ENCODE results near the gene SLC44A2. TPM values are rescaled to one million over a fixed set of nuclear protein-coding genes. Genes with fewer than 3 reads are reported as not detected.

The SLC44A2 gene
- total and polyA plus RNA-seq, 2 of the 8 experiments (the other 6 are each of a cell fraction or from before 2014, with no cell fraction given), result 105 to 120 TPM

DNA sequence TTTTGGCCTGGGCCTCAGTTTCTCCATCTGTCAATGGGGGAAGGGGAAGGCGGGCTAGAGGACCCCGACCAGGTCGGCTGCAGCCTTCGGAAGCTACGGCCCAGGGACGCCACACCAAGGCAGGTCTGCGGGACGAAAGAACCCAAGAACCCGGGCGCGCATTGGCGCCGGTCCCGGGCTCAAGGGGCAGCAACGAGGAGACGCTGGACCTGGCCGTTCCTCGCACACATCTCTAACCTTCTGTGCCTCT lies 28.1 kb downstream of the SLC44A2 start:
- TF ChIP-seq HDAC6 (IDR thresholded peaks at IDR 0.05; ENCODE audit: low read depth, low read length) (no peak), ASH2L (IDR thresholded peaks at IDR 0.05; ENCODE audit: low read length) (peak; percentile 54), PHF8 (conservative IDR thresholded peaks at IDR 0.05; ENCODE audit: low read depth, low read length) (peak; percentile 84), CHD1 (IDR thresholded peaks at IDR 0.05; ENCODE audit: low read depth, low read length) (no peak), SP1 (IDR thresholded peaks at IDR 0.05; ENCODE audit: low read depth, low read length) (no peak), SP4 (IDR thresholded peaks at IDR 0.05; ENCODE audit: low read length) (no peak), POLR2A (IDR thresholded peaks at IDR 0.05; ENCODE audit: control extremely low read depth in 1 of 2, low read depth in 2 of 2, low read length in 2 of 2) (no peak), POLR2AphosphoS5 (IDR thresholded peaks at IDR 0.05; ENCODE audit: low read depth, low read length) (no peak), BRCA1 (IDR thresholded peaks at IDR 0.05; ENCODE audit: low read depth, low read length) (peak; percentile 1; the same call in 1 of the 2 replicates), HDAC2 (IDR thresholded peaks at IDR 0.05; ENCODE audit: borderline replicate concordance in 1 of 2, low read depth in 2 of 2, low read length in 2 of 2) (peak in 1 of 2 experiments; percentile 58; a peak in 1 of 4 replicates)
- H3K23me2 ChIP-seq (ENCODE audit: low read depth, low read length), result peaks cover 13% of the 10 kb centered on the region
- peak overlapping the region; percentile 73 to 86 for H3K4me2 ChIP-seq (ENCODE audit: insufficient read depth in 1 of 2, low read depth in 2 of 2, low read length in 2 of 2)
- H2BK15ac ChIP-seq (ENCODE audit: low read length), result peak overlapping the region; percentile 76; the same call in 1 of the 2 replicates
- peak overlapping the region; percentile 97 to 99 (median 99) for H3K9ac ChIP-seq (replicated peaks in 1 of 4; ENCODE audit: extremely low read depth in 1 of 4, low read depth in 3 of 4, low read length in 3 of 4)
- H3K18ac ChIP-seq (ENCODE audit: extremely low read depth, low read length), result peak overlapping the region; percentile 84
- H4K91ac ChIP-seq (replicated peaks; ENCODE audit: insufficient read length, low read length), result peak overlapping the region; percentile 71
- H2AK5ac ChIP-seq (ENCODE audit: low read depth, low read length), result peak overlapping the region; percentile 91
- H4K5ac ChIP-seq (ENCODE audit: insufficient read length, low read depth, low read length), result peak overlapping the region; percentile 77
- H3K79me2 ChIP-seq (ENCODE audit: control insufficient read depth in 1 of 2, insufficient read depth in 2 of 2, low read length in 2 of 2), result peaks cover 35 to 52% of the 10 kb centered on the region in 2 experiments
- H3K4ac ChIP-seq (replicated peaks; ENCODE audit: insufficient read length, low read depth, low read length), result peak overlapping the region; percentile 47
- peak overlapping the region; percentile 87 for H3K56ac ChIP-seq (replicated peaks; ENCODE audit: insufficient read length, low read depth, low read length)
- no peak for DNase-seq (ENCODE audit: low read depth in 1 of 2, low spot score in 2 of 2)
- H3K9me3 ChIP-seq (ENCODE audit: insufficient read depth in 2 of 2, low read depth in 1 of 2, low read length in 1 of 2), result no peaks in the 10 kb centered on the region
- peaks cover 7 to 18% of the 10 kb centered on the region in 2 experiments for H4K20me1 ChIP-seq (replicated peaks in 1 of 2; ENCODE audit: control insufficient read depth in 1 of 2, insufficient read depth in 2 of 2, low read length in 2 of 2)
- H3K36me3 ChIP-seq (ENCODE audit: control insufficient read depth in 2 of 4, insufficient read depth in 4 of 4, low read length in 3 of 4), result peaks cover 7 to 33% (median 12%) of the 10 kb centered on the region in 4 experiments; a peak in 6 of 8 replicates
- ChIA-PET CTCF (ENCODE audit: partially characterized antibody) (interaction anchor here (2.3 to 14.2 kb wide), 2 partner anchors 10 to 71 kb away, joined by 14 to 267 read pairs; no protein-coding TSS in a partner anchor), POLR2A (ENCODE audit: partially characterized antibody) (interaction anchor here (0.7 to 59.0 kb wide), 11 partner anchors 9 to 84 kb away, joined by 3 to 1874 read pairs (median 4); partner anchors contain the start of genes CDKN2D, DNM2 and QTRT1)
- H2AFZ ChIP-seq (ENCODE audit: low read length), result no peak overlapping the region
- H2BK12ac ChIP-seq (ENCODE audit: low read depth, low read length), result peak overlapping the region; percentile 87; the same call in 1 of the 2 replicates
- no peaks in the 10 kb centered on the region; the same call in 1 of the 2 replicates for H3K79me1 ChIP-seq (ENCODE audit: low read depth, low read length)
- H2BK5ac ChIP-seq (ENCODE audit: low read depth, low read length), result peak overlapping the region; percentile 97
- no peak overlapping the region for H3K14ac ChIP-seq (ENCODE audit: insufficient read length)
- peak overlapping the region; percentile 100 for H4K8ac ChIP-seq (ENCODE audit: extremely low read depth, insufficient read depth, low read length)
- H3K27me3 ChIP-seq (replicated peaks in 1 of 4; ENCODE audit: control insufficient read depth in 3 of 4, extremely low read depth in 1 of 4, insufficient read depth in 3 of 4, low read length in 3 of 4), result no peaks in the 10 kb centered on the region
- 0 out of 7 replicates have a peak, but pooled peaks cover 0 to 2% (median 0%) of the 10 kb centered on the region in 4 experiments for H3K4me1 ChIP-seq (replicated peaks in 1 of 4; ENCODE audit: control insufficient read depth in 3 of 4, insufficient read depth in 4 of 4, low read length in 3 of 4)
- H3K23ac ChIP-seq (ENCODE audit: insufficient read length), result no peak overlapping the region
- no peak overlapping the region for H2BK120ac ChIP-seq (replicated peaks; ENCODE audit: low read depth, low read length)
- no peak overlapping the region for H2BK20ac ChIP-seq (ENCODE audit: low read length)
- FAIRE-seq, result no peak
- peak overlapping the region; percentile 98 for H3K27ac ChIP-seq (ENCODE audit: low read depth, low read length)
- 1% methylated on average over 15 of the region's 18 CpGs; no CpG with 5 or more reads in 1 of the 2 experiments for WGBS, 2 experiments (ENCODE audit: extremely low coverage in 1 of 2, insufficient coverage in 1 of 2, insufficient read length in 1 of 2, insufficient replicate concordance in 2 of 2, low coverage in 1 of 2, low lambda C conversion rate in 2 of 2, missing lambda C conversion rate in 1 of 2)
- H3K4me3 ChIP-seq (ENCODE audit: extremely low read depth in 1 of 4, insufficient read depth in 2 of 4, low read depth in 3 of 4, low read length in 4 of 4), result peak overlapping the region; percentile 98 to 100 (median 99)

Data from H1 (cell line).